ENCODE data around the gene RNF126. TPM values are rescaled to one million over a fixed set of nuclear protein-coding genes. Genes with fewer than 3 reads are reported as not detected.

RNF126 gene
- total RNA-seq, 4 donors from 2014 or later: 40.1 to 87.7 (median 47.7) TPM

DNA sequence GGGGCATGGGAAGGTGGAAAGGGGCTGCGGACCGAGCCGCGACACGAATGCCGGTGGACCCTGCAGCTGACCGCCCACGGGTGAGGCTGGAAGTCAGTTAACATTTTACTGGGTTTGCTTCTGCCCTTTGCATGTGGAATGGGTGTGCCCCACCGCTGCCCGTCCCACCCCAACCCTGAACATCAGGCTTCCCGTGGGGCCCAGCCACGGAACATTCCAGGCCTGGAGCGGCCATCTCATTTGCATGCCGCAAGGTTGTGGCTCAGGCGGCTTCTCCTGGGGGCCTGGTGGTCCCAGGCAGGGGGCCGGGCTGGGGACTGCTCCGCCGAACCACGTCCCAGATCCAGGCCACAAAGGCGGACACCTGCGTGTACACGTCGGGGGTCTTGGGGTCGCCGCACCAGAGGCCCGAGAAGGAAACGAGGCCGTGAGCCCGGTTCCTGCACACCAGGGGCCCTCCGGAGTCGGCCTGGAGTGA lies 22.5 kb upstream of the RNF126 start:
- no peak for ATAC-seq (ENCODE audit: low FRiP score)
- no peak for DNase-seq (ENCODE audit: low spot score)
- TF ChIP-seq, protein P1, sequence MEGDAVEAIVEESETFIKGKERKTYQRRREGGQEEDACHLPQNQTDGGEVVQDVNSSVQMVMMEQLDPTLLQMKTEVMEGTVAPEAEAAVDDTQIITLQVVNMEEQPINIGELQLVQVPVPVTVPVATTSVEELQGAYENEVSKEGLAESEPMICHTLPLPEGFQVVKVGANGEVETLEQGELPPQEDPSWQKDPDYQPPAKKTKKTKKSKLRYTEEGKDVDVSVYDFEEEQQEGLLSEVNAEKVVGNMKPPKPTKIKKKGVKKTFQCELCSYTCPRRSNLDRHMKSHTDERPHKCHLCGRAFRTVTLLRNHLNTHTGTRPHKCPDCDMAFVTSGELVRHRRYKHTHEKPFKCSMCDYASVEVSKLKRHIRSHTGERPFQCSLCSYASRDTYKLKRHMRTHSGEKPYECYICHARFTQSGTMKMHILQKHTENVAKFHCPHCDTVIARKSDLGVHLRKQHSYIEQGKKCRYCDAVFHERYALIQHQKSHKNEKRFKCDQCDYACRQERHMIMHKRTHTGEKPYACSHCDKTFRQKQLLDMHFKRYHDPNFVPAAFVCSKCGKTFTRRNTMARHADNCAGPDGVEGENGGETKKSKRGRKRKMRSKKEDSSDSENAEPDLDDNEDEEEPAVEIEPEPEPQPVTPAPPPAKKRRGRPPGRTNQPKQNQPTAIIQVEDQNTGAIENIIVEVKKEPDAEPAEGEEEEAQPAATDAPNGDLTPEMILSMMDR (IDR thresholded peaks at IDR 0.05): no peak

- ATAC-seq (ENCODE audit: low FRiP score) (no peak), DNase-seq (ENCODE audit: low spot score) (no peak)
- TF ChIP-seq, protein P1 (IDR thresholded peaks at IDR 0.05): no peak
Observed at GRCh38 chr19:682678-683320, 19.8 kb upstream of the RNF126 start.

- DNase-seq (ENCODE audit: low spot score): no peak
- TF ChIP-seq, protein P1 (IDR thresholded peaks at IDR 0.05): no peak
- no peak for ATAC-seq (ENCODE audit: low FRiP score)
Observed at GRCh38 chr19:681029-682019, 18.3 kb upstream of the RNF126 start.

GRCh38 chr19:680287-681028 lies 17.4 kb upstream of the RNF126 start:
- DNase-seq (ENCODE audit: low spot score) (peak; percentile 99), ATAC-seq (ENCODE audit: low FRiP score) (peak; percentile 79)
- TF ChIP-seq, protein P1 (IDR thresholded peaks at IDR 0.05): peak in 1 of 3 donors; percentile 23

DNA sequence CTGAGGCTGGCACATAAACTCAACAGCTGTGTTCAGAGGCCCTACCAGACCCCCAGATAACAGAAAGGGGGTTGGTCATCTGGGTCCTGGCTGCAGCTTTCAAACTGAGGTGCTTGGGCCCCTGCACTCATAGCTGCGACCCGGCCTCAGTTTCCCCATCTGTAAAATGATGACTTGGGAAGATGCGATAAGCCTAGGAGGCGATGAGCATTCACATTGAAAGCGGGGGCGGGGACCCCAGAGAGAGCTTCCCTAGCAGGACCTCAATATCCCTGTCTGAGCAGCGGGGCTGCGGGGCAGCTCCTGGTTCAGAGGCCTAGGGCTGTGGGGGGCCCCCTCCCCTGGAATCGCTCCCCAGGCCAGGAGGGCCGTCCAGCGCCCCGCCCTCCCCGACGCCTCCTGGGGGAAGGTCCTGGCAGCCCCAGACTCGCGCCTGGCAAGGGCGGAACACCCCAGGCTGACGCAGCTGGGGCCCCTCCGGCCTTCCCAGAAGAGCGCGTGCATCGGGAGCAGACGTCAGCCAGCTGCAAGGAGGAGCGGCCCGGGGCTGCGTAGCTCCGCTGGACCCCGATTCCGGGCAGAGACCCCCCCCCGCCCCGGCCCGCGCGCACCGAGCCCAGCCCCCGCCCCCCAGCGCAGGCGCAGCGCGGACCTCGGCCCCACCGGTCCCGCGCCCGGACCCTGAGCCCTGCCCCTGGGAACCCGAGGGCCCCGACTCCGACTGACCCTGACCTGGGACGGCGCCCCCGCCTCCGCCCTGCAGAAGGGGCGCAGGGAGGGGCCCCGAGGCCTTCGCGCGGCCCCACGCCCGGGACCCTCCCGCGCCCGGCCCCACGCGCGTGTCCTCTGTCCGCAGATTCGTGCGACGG lies 16.6 kb upstream of the RNF126 start:
- TF ChIP-seq, protein P1 (IDR thresholded peaks at IDR 0.05): no peak
- ATAC-seq (ENCODE audit: low FRiP score): peak; percentile 37
- DNase-seq (ENCODE audit: low spot score): no peak
